Activated naive CD8-positive, alpha-beta T cell treated with anti-CD3 and anti-CD28 coated beads, Interleukin-2, amount 50 U/mL, for 24 hours (primary cell): ENCODE measurements around the gene UGT1A4.
"Not testable (repeated sequence)": the region's sequence is repeated elsewhere in the genome, so short reads cannot be mapped to it uniquely, and the experiment has no call there.

ENCODE experiments used
- ATAC-seq: fragments of 150-1000 bp; cut with Tn5 transposase; one replicate; pipeline ENCODE4 v1.10.0; 2021
- DNase-seq: peaks from one replicate; pipeline ENCODE4 v3.0.0; 2021
- H3K27ac Mint-ChIP-seq: one replicate; pipeline ENCODE4 v1.8.0; 2021; ENCODE audit warnings: mild to moderate bottlenecking, mixed read lengths
- H3K27me3 Mint-ChIP-seq: one replicate; pipeline ENCODE4 v1.8.0; 2021; ENCODE audit warnings: mixed read lengths
- H3K36me3 Mint-ChIP-seq: one replicate; pipeline ENCODE4 v1.8.0; 2021; ENCODE audit warnings: low read depth, mixed read lengths
- H3K4me1 Mint-ChIP-seq: one replicate; pipeline ENCODE4 v1.8.0; 2021; ENCODE audit warnings: mixed read lengths
- H3K4me3 Mint-ChIP-seq: one replicate; pipeline ENCODE4 v1.8.0; 2021; ENCODE audit warnings: mild to moderate bottlenecking, moderate library complexity, mixed read lengths
- H3K9me3 Mint-ChIP-seq: one replicate; pipeline ENCODE4 v1.8.0; 2021; ENCODE audit warnings: mixed read lengths

The UGT1A4 gene

GRCh38 chr2:233751212-233752009 is 32.9 kb downstream of the UGT1A4 start:
- DNase-seq, ATAC-seq, H3K4me3 Mint-ChIP-seq, H3K36me3 Mint-ChIP-seq, H3K4me1 Mint-ChIP-seq, H3K27ac Mint-ChIP-seq: not testable (repeated sequence)
- peaks cover 20% of the 10 kb centered on the region for H3K9me3 Mint-ChIP-seq
- peaks cover 12% of the 10 kb centered on the region for H3K27me3 Mint-ChIP-seq

- peaks cover 17% of the 10 kb centered on the region for H3K9me3 Mint-ChIP-seq
- H3K36me3 Mint-ChIP-seq, result peaks cover 2% of the 10 kb centered on the region
- no peak overlapping the region for H3K27ac Mint-ChIP-seq
- DNase-seq, result no peak
- H3K27me3 Mint-ChIP-seq, result peaks cover 8% of the 10 kb centered on the region
- no peaks in the 10 kb centered on the region for H3K4me1 Mint-ChIP-seq
- no peak overlapping the region for H3K4me3 Mint-ChIP-seq
- no peak for ATAC-seq
These were observed 36.5 kb downstream of the UGT1A4 start for GRCh38 chr2:233754872-233755611.

GRCh38 chr2:233756429-233757081 is 38.0 kb downstream of the UGT1A4 start:
- H3K4me1 Mint-ChIP-seq, result no peaks in the 10 kb centered on the region
- peaks cover 6% of the 10 kb centered on the region for H3K9me3 Mint-ChIP-seq
- H3K27ac Mint-ChIP-seq, result no peak overlapping the region
- H3K4me3 Mint-ChIP-seq, result no peak overlapping the region
- H3K27me3 Mint-ChIP-seq, result peaks cover 8% of the 10 kb centered on the region
- DNase-seq, result no peak
- no peak for ATAC-seq
- peaks cover 1% of the 10 kb centered on the region for H3K36me3 Mint-ChIP-seq

- Mint-ChIP-seq H3K36me3 (no peaks in the 10 kb centered on the region), H3K4me1 (no peaks in the 10 kb centered on the region), H3K27ac (no peak overlapping the region), H3K4me3 (no peak overlapping the region), H3K9me3 (no peaks in the 10 kb centered on the region), H3K27me3 (peaks cover under 1% of the 10 kb centered on the region)
- ATAC-seq, result no peak
- DNase-seq, result no peak
These were observed 39.6 kb downstream of the UGT1A4 start for GRCh38 chr2:233758141-233758540.

GRCh38 chr2:233758849-233759248 is 40.3 kb downstream of the UGT1A4 start:
- DNase-seq (no peak), ATAC-seq (no peak)
- peaks cover 1% of the 10 kb centered on the region for H3K27me3 Mint-ChIP-seq
- H3K4me3 Mint-ChIP-seq, result no peak overlapping the region
- H3K36me3 Mint-ChIP-seq, result no peaks in the 10 kb centered on the region
- no peaks in the 10 kb centered on the region for H3K4me1 Mint-ChIP-seq
- no peaks in the 10 kb centered on the region for H3K9me3 Mint-ChIP-seq
- H3K27ac Mint-ChIP-seq, result no peak overlapping the region

GRCh38 chr2:233760043-233760442 is 41.5 kb downstream of the UGT1A4 start, which contains the start of gene UGT1A1:
TSS of gene UGT1A1 (plus strand) at chr2:233760270. CDS start at chr2:233760288, 18 bp downstream.
- Mint-ChIP-seq H3K9me3 (no peaks in the 10 kb centered on the region), H3K27me3 (peaks cover 9% of the 10 kb centered on the region), H3K36me3 (no peaks in the 10 kb centered on the region), H3K4me1 (peaks cover 2% of the 10 kb centered on the region), H3K27ac (no peak within 1 kb of the TSS), H3K4me3 (no peak within 1 kb of the TSS)
- DNase-seq (no peak), ATAC-seq (no peak)

- H3K27me3 Mint-ChIP-seq, result peaks cover 12% of the 10 kb centered on the region
- peaks cover 2% of the 10 kb centered on the region for H3K4me1 Mint-ChIP-seq
- H3K36me3 Mint-ChIP-seq, result no peaks in the 10 kb centered on the region
- H3K4me3 Mint-ChIP-seq, result no peak overlapping the region
- DNase-seq, result no peak
- H3K27ac Mint-ChIP-seq, result no peak overlapping the region
- ATAC-seq, result no peak
- no peaks in the 10 kb centered on the region for H3K9me3 Mint-ChIP-seq
These were observed 42.7 kb downstream of the UGT1A4 start for GRCh38 chr2:233761040-233761769.

- Mint-ChIP-seq H3K36me3 (no peaks in the 10 kb centered on the region), H3K27me3 (peaks cover 17% of the 10 kb centered on the region), H3K4me1 (peaks cover 2% of the 10 kb centered on the region), H3K4me3 (no peak overlapping the region), H3K9me3 (no peaks in the 10 kb centered on the region), H3K27ac (no peak overlapping the region)
- DNase-seq (no peak), ATAC-seq (no peak)
These were observed 45.7 kb downstream of the UGT1A4 start for GRCh38 chr2:233764264-233764663.

GRCh38 chr2:233764761-233765160 is 46.2 kb downstream of the UGT1A4 start:
- no peak for ATAC-seq
- Mint-ChIP-seq H3K4me3 (no peak overlapping the region), H3K9me3 (no peaks in the 10 kb centered on the region), H3K27ac (no peak overlapping the region), H3K4me1 (peaks cover 2% of the 10 kb centered on the region), H3K36me3 (no peaks in the 10 kb centered on the region), H3K27me3 (peaks cover 18% of the 10 kb centered on the region)
- DNase-seq, result no peak

- no peak for DNase-seq
- Mint-ChIP-seq H3K4me1 (peaks cover 2% of the 10 kb centered on the region), H3K4me3 (no peak overlapping the region), H3K27ac (no peak overlapping the region), H3K36me3 (no peaks in the 10 kb centered on the region), H3K27me3 (peaks cover 22% of the 10 kb centered on the region), H3K9me3 (no peaks in the 10 kb centered on the region)
- ATAC-seq, result no peak
These were observed 47.9 kb downstream of the UGT1A4 start for GRCh38 chr2:233766416-233766815.

GRCh38 chr2:233768076-233768475 is 49.5 kb downstream of the UGT1A4 start:
- Mint-ChIP-seq H3K27me3 (peaks cover 22% of the 10 kb centered on the region), H3K4me3 (no peak overlapping the region), H3K4me1 (peaks cover 2% of the 10 kb centered on the region), H3K9me3 (no peaks in the 10 kb centered on the region), H3K36me3 (no peaks in the 10 kb centered on the region), H3K27ac (no peak overlapping the region)
- DNase-seq (no peak), ATAC-seq (no peak)

GRCh38 chr2:233769260-233769659 is 50.7 kb downstream of the UGT1A4 start:
- Mint-ChIP-seq H3K4me1 (peaks cover 2% of the 10 kb centered on the region), H3K4me3 (no peak overlapping the region), H3K27ac (no peak overlapping the region), H3K9me3 (no peaks in the 10 kb centered on the region), H3K27me3 (peaks cover 17% of the 10 kb centered on the region), H3K36me3 (no peaks in the 10 kb centered on the region)
- DNase-seq, result no peak
- ATAC-seq, result no peak

- ATAC-seq, result no peak
- DNase-seq, result no peak
- Mint-ChIP-seq H3K27ac (no peak overlapping the region), H3K4me1 (no peaks in the 10 kb centered on the region), H3K36me3 (no peaks in the 10 kb centered on the region), H3K4me3 (no peak overlapping the region), H3K9me3 (peaks cover 12% of the 10 kb centered on the region), H3K27me3 (peaks cover 15% of the 10 kb centered on the region)
These were observed 53.6 kb downstream of the UGT1A4 start for GRCh38 chr2:233772153-233772552.

GRCh38 chr2:233772583-233772982 is 54.0 kb downstream of the UGT1A4 start:
- no peak for ATAC-seq
- no peak overlapping the region for H3K4me3 Mint-ChIP-seq
- DNase-seq, result no peak
- H3K9me3 Mint-ChIP-seq, result peaks cover 13% of the 10 kb centered on the region
- H3K27ac Mint-ChIP-seq, result no peak overlapping the region
- H3K27me3 Mint-ChIP-seq, result peaks cover 14% of the 10 kb centered on the region
- no peaks in the 10 kb centered on the region for H3K36me3 Mint-ChIP-seq
- H3K4me1 Mint-ChIP-seq, result no peaks in the 10 kb centered on the region
